Hepatocyte (in vitro differentiated cells): ENCODE measurements around the gene CMTR1.
"Not testable (repeated sequence)": the region's sequence is repeated elsewhere in the genome, so short reads cannot be mapped to it uniquely, and the experiment has no call there.

Experiments
- CTCF ChIP-seq: fragments of 200-600 bp; sonication (generic); IDR thresholded peaks from 2 replicates; pipeline ENCODE4 v1.5.1; 2016; ENCODE audit warnings: antibody characterized with exemption, mild to moderate bottlenecking; ENCODE audit not compliant: poor library complexity
- EZH2 ChIP-seq: fragments of 200-600 bp; sonication (generic); IDR thresholded peaks from 2 replicates; pipeline ENCODE4 v1.6.1; 2016; ENCODE audit warnings: antibody characterized with exemption, mild to moderate bottlenecking, borderline replicate concordance
- EZH2phosphoT487 ChIP-seq: fragments of 200-600 bp; sonication (generic); IDR thresholded peaks from one replicate; pipeline ENCODE4 v1.6.1; 2018; ENCODE audit warnings: antibody characterized with exemption, mild to moderate bottlenecking, low read depth, moderate library complexity; ENCODE audit not compliant: unreplicated experiment, severe bottlenecking

- not testable (repeated sequence) for TF ChIP-seq CTCF, EZH2, EZH2phosphoT487
Observed at GRCh38 chr6:37401658-37402057, 31.4 kb upstream of the CMTR1 start.
